H9 (cell line): ENCODE measurements around the gene HACL1. TPM values are rescaled to one million over a fixed set of nuclear protein-coding genes. Genes with fewer than 3 reads are reported as not detected.
A peak's percentile ranks its signal among the peaks of the same experiment; 100 is the strongest.

Experiments used
- DNase-seq: peaks from one replicate; pipeline ENCODE4 v3.0.0-alpha.2; 2017
- H2AFZ ChIP-seq: one replicate; pipeline ENCODE4 v1.6.1; 2013; ENCODE audit warnings: mild to moderate bottlenecking, low read length, control low read depth, moderate library complexity
- H2AK5ac ChIP-seq: 2 replicates; pipeline ENCODE4 v1.6.1; 2013; ENCODE audit warnings: low read length, control low read depth, mixed read lengths; ENCODE audit not compliant: insufficient read length
- H2BK120ac ChIP-seq: one replicate; pipeline ENCODE4 v1.6.1; 2013; ENCODE audit warnings: low read depth, mild to moderate bottlenecking, low read length, control low read depth, inconsistent platforms; ENCODE audit not compliant: poor library complexity, severe bottlenecking
- H2BK12ac ChIP-seq: 2 replicates; pipeline ENCODE4 v1.6.1; 2013; ENCODE audit warnings: low read length, control low read depth, mixed read lengths, low read depth; ENCODE audit not compliant: insufficient read length
- H2BK15ac ChIP-seq: 2 replicates; pipeline ENCODE4 v1.6.1; 2013; ENCODE audit warnings: low read depth, low read length, control low read depth
- H2BK20ac ChIP-seq: one replicate; pipeline ENCODE4 v1.6.1; 2013; ENCODE audit warnings: low read depth, mild to moderate bottlenecking, low read length, control low read depth, inconsistent platforms; ENCODE audit not compliant: poor library complexity, severe bottlenecking
- H2BK5ac ChIP-seq: 2 replicates; pipeline ENCODE4 v1.6.1; 2013; ENCODE audit warnings: low read length, control low read depth, mixed read lengths; ENCODE audit not compliant: insufficient read length
- H3K14ac ChIP-seq: 2 replicates; pipeline ENCODE4 v1.6.1; 2013; ENCODE audit warnings: low read length, control low read depth; ENCODE audit not compliant: insufficient read depth
- H3K18ac ChIP-seq: 2 replicates; pipeline ENCODE4 v1.6.1; 2013; ENCODE audit warnings: low read depth, mild to moderate bottlenecking, mixed read lengths, low read length, control low read depth; ENCODE audit not compliant: insufficient read length
- H3K23ac ChIP-seq: 2 replicates; pipeline ENCODE4 v1.6.1; 2013; ENCODE audit warnings: low read length, control low read depth, mixed read lengths, low read depth; ENCODE audit not compliant: insufficient read length
- H3K23me2 ChIP-seq: 2 replicates; pipeline ENCODE4 v1.6.1; 2013; ENCODE audit warnings: low read depth, mild to moderate bottlenecking, mixed read lengths, low read length, control low read depth; ENCODE audit not compliant: insufficient read length, poor library complexity, severe bottlenecking
- H3K27ac ChIP-seq: 2 replicates; pipeline ENCODE4 v1.5.1; 2013; ENCODE audit warnings: low read length, control low read depth, mixed read lengths, low read depth; ENCODE audit not compliant: insufficient read length
- H3K27me3 ChIP-seq: 2 replicates; pipeline ENCODE4 v1.6.1; 2013; ENCODE audit warnings: low read length, control low read depth, inconsistent platforms; ENCODE audit not compliant: insufficient read depth
- H3K4ac ChIP-seq: 2 replicates; pipeline ENCODE4 v1.6.1; 2013; ENCODE audit warnings: low read depth, mild to moderate bottlenecking, control low read depth, inconsistent platforms, low read length, moderate library complexity
- H3K4me1 ChIP-seq: 2 replicates; pipeline ENCODE4 v1.6.1; 2013; ENCODE audit warnings: low read length, control low read depth, inconsistent platforms; ENCODE audit not compliant: insufficient read depth
- H3K4me2 ChIP-seq: 2 replicates; pipeline ENCODE4 v1.6.1; 2013; ENCODE audit warnings: low read length, control low read depth, mixed read lengths; ENCODE audit not compliant: insufficient read length, insufficient read depth
- H3K56ac ChIP-seq: 2 replicates; pipeline ENCODE4 v1.6.1; 2013; ENCODE audit warnings: low read depth, mild to moderate bottlenecking, mixed read lengths, low read length, control low read depth; ENCODE audit not compliant: insufficient read length
- H3K79me1 ChIP-seq: 2 replicates; pipeline ENCODE4 v1.6.1; 2013; ENCODE audit warnings: low read depth, mild to moderate bottlenecking, moderate library complexity, low read length, control low read depth, inconsistent platforms; ENCODE audit not compliant: insufficient read depth, poor library complexity, severe bottlenecking
- H3K79me2 ChIP-seq: 2 replicates; pipeline ENCODE4 v1.6.1; 2013; ENCODE audit warnings: low read length, control low read depth, inconsistent platforms; ENCODE audit not compliant: insufficient read depth
- H3K9ac ChIP-seq: 2 replicates; pipeline ENCODE4 v1.6.1; 2013; ENCODE audit warnings: low read length, control low read depth, mixed read lengths; ENCODE audit not compliant: insufficient read length; ENCODE audit errors: extremely low read depth
- H3K9me3 ChIP-seq: one replicate; pipeline ENCODE4 v1.6.1; 2013; ENCODE audit warnings: low read depth, low read length, inconsistent platforms; ENCODE audit not compliant: control insufficient read depth
- H3T11ph ChIP-seq: one replicate; pipeline ENCODE4 v1.6.1; 2013; ENCODE audit warnings: mild to moderate bottlenecking, low read length, control low read depth, inconsistent platforms
- H4K20me1 ChIP-seq: one replicate; pipeline ENCODE4 v1.6.1; 2013; ENCODE audit not compliant: control insufficient read depth, insufficient read length, insufficient read depth
- H4K5ac ChIP-seq: 2 replicates; pipeline ENCODE4 v1.6.1; 2013; ENCODE audit warnings: low read depth, mild to moderate bottlenecking, mixed read lengths, low read length, control low read depth; ENCODE audit not compliant: insufficient read length
- H4K8ac ChIP-seq: replicated peaks from 2 replicates; pipeline ENCODE4 v1.6.1; 2013; ENCODE audit warnings: low read length, control low read depth, mixed read lengths, low read depth; ENCODE audit not compliant: insufficient read length
- H4K91ac ChIP-seq: 2 replicates; pipeline ENCODE4 v1.6.1; 2013; ENCODE audit warnings: low read depth, mild to moderate bottlenecking, moderate library complexity, mixed read lengths, low read length, control low read depth; ENCODE audit not compliant: insufficient read length
- H3K27ac Mint-ChIP-seq, 3 experiments: 2 replicates in 2 of 3; 3 replicates in 1 of 3; pipeline ENCODE4 v1.8.0; 2020 to 2021; ENCODE audit warnings: mixed read lengths in 3 of 3, mild to moderate bottlenecking in 1 of 3, moderate library complexity in 1 of 3
- H3K27me3 Mint-ChIP-seq: 2 replicates; pipeline ENCODE4 v1.8.0; 2021; ENCODE audit warnings: low read depth, mild to moderate bottlenecking, moderate library complexity, mixed read lengths
- H3K36me3 Mint-ChIP-seq, 3 experiments: 2 replicates in 2 of 3; 3 replicates in 1 of 3; pipeline ENCODE4 v1.8.0; 2020 to 2021; ENCODE audit warnings: low read depth in 3 of 3, mixed read lengths in 3 of 3; ENCODE audit not compliant: insufficient read depth in 1 of 3
- H3K4me1 Mint-ChIP-seq, 2 experiments: 2 replicates each; pipeline ENCODE4 v1.8.0; 2020; ENCODE audit warnings: mixed read lengths in 2 of 2
- H3K4me3 Mint-ChIP-seq, 2 experiments: 2 replicates in 1 of 2; 3 replicates in 1 of 2; pipeline ENCODE4 v1.8.0; 2020 to 2021; ENCODE audit warnings: mild to moderate bottlenecking in 2 of 2, mixed read lengths in 2 of 2, moderate library complexity in 1 of 2
- H3K9me3 Mint-ChIP-seq, 2 experiments: 2 replicates in 1 of 2; 3 replicates in 1 of 2; pipeline ENCODE4 v1.8.0; 2020; ENCODE audit warnings: mild to moderate bottlenecking in 2 of 2, mixed read lengths in 2 of 2, moderate library complexity in 1 of 2
- WGBS: extraction: QIAGEN DNeasy Blood & Tissue Kit; methylation state at CpG from one replicate; pipeline ENCODE4 v1.1.7; 2013; ENCODE audit warnings: missing lambda C conversion rate, low lambda C conversion rate, mixed read lengths; ENCODE audit not compliant: insufficient read length; ENCODE audit errors: extremely low coverage; 5-methylcytosine and 5-hydroxymethylcytosine counted together
- total RNA-seq: library from RNA; stranded (reverse); gene quantifications from 2 replicates; pipeline ENCODE4 v1.2.1, GENCODE V29; 2021
- TF ChIP-seq, protein P1 (sequence below): fragments of 200-600 bp; sonication (generic); conservative IDR thresholded peaks from 3 replicates; pipeline ENCODE4 v1.8.0; 2021; ENCODE audit warnings: antibody characterized with exemption, mild to moderate bottlenecking

HACL1 gene
- total RNA-seq, 1 experiment from 2014 or later, result 52.6 TPM

DNA sequence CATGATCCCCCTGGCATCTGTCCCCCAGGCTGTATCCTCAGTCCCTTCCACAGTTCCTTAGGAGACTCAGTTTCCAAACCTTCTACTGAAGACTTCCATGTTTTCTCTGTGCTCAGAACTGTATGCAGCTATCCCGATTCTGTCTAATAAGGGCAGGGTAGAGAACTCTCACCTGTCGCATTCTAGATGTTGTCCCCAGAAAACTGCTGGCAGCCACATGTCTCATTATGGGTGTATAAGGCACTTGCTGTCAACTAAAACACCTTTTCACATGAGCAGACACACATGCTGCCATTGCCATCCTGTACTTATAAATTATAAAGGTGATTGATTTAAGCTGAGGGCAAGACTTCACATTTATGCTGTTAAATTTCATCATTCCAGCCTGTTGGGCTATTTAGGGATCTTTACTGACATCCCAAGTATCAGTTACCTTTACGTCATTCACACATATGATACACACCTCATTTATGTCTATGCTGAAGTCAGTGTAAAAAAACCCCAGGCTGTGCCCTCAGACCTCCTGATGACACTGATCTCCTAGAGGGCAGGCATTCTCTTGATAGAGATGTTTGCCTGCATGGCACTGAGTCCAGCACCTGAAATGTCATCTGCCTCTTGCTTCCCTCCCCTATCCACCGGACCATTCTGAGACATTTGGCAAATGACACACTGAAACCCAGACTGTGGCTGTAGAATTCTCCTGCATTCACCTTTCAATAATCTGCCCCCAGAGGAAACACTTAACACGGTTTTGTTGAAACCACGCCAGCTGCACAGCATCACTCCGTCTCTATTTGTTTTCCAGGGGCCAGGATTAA, 36.0 kb upstream of the HACL1 start:
- Histone ChIP-seq H4K20me1 (no peaks in the 10 kb centered on the region), H3K9me3 (no peaks in the 10 kb centered on the region), H3K4me1 (peaks cover 11% of the 10 kb centered on the region), H3K27me3 (no peaks in the 10 kb centered on the region), H4K8ac (no peak overlapping the region), H3K56ac (no peak overlapping the region), H2AK5ac (no peak overlapping the region), H3K14ac (no peak overlapping the region), H3K9ac (no peak overlapping the region), H3K4me2 (no peak overlapping the region), H2BK5ac (no peak overlapping the region), H4K5ac (no peak overlapping the region), H4K91ac (no peak overlapping the region), H3K79me2 (no peaks in the 10 kb centered on the region), H3T11ph (no peak overlapping the region), H2BK120ac (no peak overlapping the region), H3K23me2 (no peaks in the 10 kb centered on the region), H3K79me1 (no peaks in the 10 kb centered on the region), H3K4ac (no peak overlapping the region), H3K27ac (no peak overlapping the region), H2BK20ac (no peak overlapping the region), H2BK15ac (no peak overlapping the region), H3K23ac (no peak overlapping the region), H2AFZ (no peak overlapping the region), H3K18ac (peak overlapping the region; percentile 42), H2BK12ac (no peak overlapping the region)
- Mint-ChIP-seq H3K4me3 (no peak overlapping the region), H3K27me3 (no peaks in the 10 kb centered on the region), H3K4me1 (peaks cover 44 to 53% of the 10 kb centered on the region in 2 experiments), H3K36me3 (peaks cover 10 to 19% (median 15%) of the 10 kb centered on the region in 3 experiments), H3K9me3 (no peaks in the 10 kb centered on the region; a peak in 1 of 5 replicates), H3K27ac (peak overlapping the region; percentile 41 to 77 (median 42); a peak in 3 of 7 replicates)
- TF ChIP-seq, protein P1, sequence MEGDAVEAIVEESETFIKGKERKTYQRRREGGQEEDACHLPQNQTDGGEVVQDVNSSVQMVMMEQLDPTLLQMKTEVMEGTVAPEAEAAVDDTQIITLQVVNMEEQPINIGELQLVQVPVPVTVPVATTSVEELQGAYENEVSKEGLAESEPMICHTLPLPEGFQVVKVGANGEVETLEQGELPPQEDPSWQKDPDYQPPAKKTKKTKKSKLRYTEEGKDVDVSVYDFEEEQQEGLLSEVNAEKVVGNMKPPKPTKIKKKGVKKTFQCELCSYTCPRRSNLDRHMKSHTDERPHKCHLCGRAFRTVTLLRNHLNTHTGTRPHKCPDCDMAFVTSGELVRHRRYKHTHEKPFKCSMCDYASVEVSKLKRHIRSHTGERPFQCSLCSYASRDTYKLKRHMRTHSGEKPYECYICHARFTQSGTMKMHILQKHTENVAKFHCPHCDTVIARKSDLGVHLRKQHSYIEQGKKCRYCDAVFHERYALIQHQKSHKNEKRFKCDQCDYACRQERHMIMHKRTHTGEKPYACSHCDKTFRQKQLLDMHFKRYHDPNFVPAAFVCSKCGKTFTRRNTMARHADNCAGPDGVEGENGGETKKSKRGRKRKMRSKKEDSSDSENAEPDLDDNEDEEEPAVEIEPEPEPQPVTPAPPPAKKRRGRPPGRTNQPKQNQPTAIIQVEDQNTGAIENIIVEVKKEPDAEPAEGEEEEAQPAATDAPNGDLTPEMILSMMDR, result no peak
- no peak for DNase-seq
- WGBS, result no CpG with 5 or more reads among the region's 7 CpGs
